KOPT-K1 (cell line): ENCODE measurements around the gene UBE2B.
"Not testable (repeated sequence)": the region's sequence is repeated elsewhere in the genome, so short reads cannot be mapped to it uniquely, and the experiment has no call there.

Experiments used
- H3K27ac ChIP-seq: fragments of 200-600 bp; sonication (generic); 2 replicates; pipeline ENCODE4 v1.5.1; 2016; ENCODE audit warnings: antibody characterized with exemption, mild to moderate bottlenecking, low read depth, low read length; ENCODE audit not compliant: poor library complexity, severe bottlenecking
- H3K36me3 ChIP-seq: fragments of 200-600 bp; sonication (generic); 2 replicates; pipeline ENCODE4 v1.5.1; 2017; ENCODE audit warnings: antibody characterized with exemption, mild to moderate bottlenecking, low read length, moderate library complexity; ENCODE audit not compliant: insufficient read depth
- H3K9me3 ChIP-seq: fragments of 200-600 bp; sonication (generic); 2 replicates; pipeline ENCODE4 v1.5.1; 2017; ENCODE audit warnings: antibody characterized with exemption, low read length, mild to moderate bottlenecking; ENCODE audit not compliant: insufficient read depth, poor library complexity, severe bottlenecking

Gene UBE2B

GRCh38 chr5:134417707-134418106 is 46.3 kb downstream of the UBE2B start:
- H3K9me3 ChIP-seq = peaks cover 6% of the 10 kb centered on the region
- H3K36me3 ChIP-seq = no peaks in the 10 kb centered on the region
- no peak overlapping the region for H3K27ac ChIP-seq

DNA sequence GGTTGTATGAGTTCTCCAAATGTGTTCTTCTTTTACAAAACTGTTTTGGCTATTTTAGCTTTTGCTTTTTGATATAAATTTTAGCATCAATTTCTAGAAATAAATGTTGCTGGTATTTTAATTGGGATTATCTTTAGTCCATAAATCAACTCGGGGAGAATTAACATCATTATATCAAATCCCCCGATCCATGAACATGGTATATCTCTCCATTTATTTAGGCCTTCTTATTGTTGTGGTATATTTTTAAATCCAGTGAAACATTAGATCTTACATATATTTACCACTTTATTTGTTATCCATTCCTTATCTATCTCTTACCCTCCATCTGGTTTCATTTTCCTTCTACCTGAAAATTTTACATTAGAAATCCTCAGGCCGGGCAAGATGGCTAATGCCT is 47.6 kb downstream of the UBE2B start:
- Histone ChIP-seq H3K27ac (no peak overlapping the region), H3K9me3 (peaks cover 6% of the 10 kb centered on the region), H3K36me3 (no peaks in the 10 kb centered on the region)

DNA sequence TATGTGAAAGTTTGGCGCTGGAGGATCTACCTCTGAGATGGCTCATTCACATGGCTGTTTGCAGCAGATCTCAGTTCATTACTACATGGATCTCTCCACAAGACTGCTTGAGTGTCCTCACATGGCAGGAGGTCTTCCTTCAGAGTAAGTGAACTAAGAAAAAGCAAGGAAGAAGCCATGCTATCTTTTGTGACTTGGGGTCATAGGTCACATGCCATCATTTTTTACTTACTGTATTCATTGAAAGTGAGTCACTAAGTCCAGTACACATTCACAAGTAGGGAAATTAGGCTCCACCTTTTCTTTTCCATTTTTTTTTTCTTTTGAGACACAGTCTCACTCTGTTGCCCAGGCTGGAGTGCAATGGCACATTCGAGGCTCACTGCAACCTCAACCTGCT is 49.0 kb downstream of the UBE2B start:
- Histone ChIP-seq H3K9me3 (peaks cover 6% of the 10 kb centered on the region), H3K36me3 (no peaks in the 10 kb centered on the region)

GRCh38 chr5:134421038-134421437 is 49.7 kb downstream of the UBE2B start:
- H3K9me3 ChIP-seq, H3K36me3 ChIP-seq, H3K27ac ChIP-seq: not testable (repeated sequence)

More for the DNA sequence above, 49.0 kb downstream of the UBE2B start:
- no peak overlapping the region for H3K27ac ChIP-seq

DNA sequence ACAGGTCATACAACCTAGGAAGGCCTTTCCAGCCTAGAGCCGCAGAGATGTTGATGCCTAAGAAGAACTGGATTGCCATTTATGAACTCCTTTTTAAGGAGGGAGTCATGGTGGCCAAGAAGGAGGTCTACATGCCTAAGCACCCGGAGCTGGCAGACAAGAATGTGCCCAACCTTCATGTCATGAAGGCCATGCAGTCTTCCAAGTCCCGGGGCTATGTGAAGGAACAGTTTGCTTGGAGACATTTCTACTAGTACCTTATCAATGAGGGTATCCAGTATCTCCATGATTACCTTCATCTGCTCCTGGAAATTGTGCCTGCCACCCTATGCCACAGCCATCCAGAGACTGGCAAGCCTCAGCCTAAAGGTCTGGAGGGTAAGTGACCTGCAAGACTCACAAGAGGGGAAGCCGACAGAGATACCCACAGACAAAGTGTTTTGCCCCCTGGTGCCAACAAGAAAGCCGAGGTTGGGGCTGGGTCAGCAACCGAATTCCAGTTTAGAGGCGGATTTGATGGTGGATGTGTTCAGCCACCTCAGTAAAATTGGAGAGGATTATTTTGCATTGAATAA is 51.5 kb downstream of the UBE2B start:
- H3K9me3 ChIP-seq = peaks cover 6% of the 10 kb centered on the region
- no peak overlapping the region for H3K27ac ChIP-seq
- H3K36me3 ChIP-seq = no peaks in the 10 kb centered on the region

DNA sequence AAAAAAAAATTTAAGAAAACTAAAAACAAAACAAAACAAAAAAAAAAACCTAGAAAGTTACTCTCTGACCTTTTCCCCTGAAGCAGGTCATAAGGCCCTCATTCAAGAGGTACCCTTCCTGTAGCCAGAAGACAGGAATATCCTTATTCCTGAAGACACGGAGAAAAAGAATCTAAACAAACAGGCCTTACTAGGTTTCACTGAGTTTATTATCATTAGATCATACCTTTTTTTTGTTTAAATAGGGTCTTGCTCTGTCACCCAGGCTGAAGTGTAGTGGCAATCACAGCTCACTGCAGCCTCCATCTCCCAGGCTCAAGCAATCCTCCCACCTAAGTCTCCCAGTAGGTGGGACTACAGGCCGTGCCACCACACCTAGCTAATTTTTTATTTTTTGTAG is 52.0 kb downstream of the UBE2B start:
- H3K36me3 ChIP-seq = no peaks in the 10 kb centered on the region
- H3K27ac ChIP-seq = no peak overlapping the region
- H3K9me3 ChIP-seq = peaks cover 6% of the 10 kb centered on the region

DNA sequence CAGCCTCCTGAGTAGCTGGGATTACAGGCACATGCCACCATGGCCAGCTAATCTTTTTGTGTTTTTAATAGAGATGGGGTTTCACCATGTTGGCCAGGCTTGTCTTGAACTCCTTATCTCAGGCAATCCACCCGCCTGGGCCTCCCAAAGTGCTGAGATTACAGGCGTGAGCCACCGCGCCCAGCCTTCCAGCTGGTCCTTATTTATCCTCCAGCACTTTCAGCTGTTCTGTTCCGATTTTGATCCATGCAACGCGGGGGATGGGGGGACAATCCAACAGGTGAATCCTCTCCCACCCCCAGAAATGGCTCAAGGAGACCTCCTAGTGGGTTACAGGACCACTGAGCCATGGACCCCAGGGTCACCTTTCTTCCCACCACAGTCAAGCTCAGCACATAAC is 55.0 kb downstream of the UBE2B start:
- no peak overlapping the region for H3K27ac ChIP-seq
- no peaks in the 10 kb centered on the region for H3K9me3 ChIP-seq
- H3K36me3 ChIP-seq = no peaks in the 10 kb centered on the region

- no peaks in the 10 kb centered on the region for H3K9me3 ChIP-seq
- H3K27ac ChIP-seq = no peak overlapping the region
- no peaks in the 10 kb centered on the region for H3K36me3 ChIP-seq
These were observed 56.2 kb downstream of the UBE2B start for GRCh38 chr5:134427540-134428041.

DNA sequence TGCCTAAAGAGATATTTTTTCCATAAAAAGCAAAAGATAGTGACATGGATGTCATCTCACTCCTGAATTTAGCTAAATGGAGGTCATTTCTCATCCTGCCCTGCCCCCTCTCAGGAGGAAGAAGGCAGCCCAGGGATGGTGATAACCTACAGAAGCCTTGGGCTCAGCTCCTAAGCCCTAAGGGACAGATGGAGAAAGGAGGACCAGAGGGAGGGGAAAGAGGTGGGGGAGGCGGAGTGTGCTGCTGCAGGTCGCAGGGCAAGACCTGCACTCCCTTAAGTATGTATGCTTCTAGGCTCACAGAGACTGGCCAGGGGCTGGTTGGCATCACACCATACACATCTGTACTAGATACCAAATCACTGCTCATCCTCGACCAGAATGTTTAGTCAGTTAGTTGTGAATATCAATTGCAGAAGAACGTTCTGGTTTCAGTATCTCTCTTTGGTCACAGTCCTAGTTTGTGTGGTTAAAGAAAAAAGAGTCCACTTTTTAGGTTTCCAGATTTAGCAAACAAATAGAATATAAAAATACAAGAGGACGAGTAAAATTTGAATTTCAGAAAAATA is 58.7 kb downstream of the UBE2B start:
- Histone ChIP-seq H3K9me3 (no peaks in the 10 kb centered on the region), H3K36me3 (no peaks in the 10 kb centered on the region)

GRCh38 chr5:134432174-134432573 is 60.8 kb downstream of the UBE2B start:
- no peak overlapping the region for H3K27ac ChIP-seq
- no peaks in the 10 kb centered on the region for H3K36me3 ChIP-seq
- H3K9me3 ChIP-seq = no peaks in the 10 kb centered on the region

More for the DNA sequence above, 58.7 kb downstream of the UBE2B start:
- no peak overlapping the region for H3K27ac ChIP-seq

DNA sequence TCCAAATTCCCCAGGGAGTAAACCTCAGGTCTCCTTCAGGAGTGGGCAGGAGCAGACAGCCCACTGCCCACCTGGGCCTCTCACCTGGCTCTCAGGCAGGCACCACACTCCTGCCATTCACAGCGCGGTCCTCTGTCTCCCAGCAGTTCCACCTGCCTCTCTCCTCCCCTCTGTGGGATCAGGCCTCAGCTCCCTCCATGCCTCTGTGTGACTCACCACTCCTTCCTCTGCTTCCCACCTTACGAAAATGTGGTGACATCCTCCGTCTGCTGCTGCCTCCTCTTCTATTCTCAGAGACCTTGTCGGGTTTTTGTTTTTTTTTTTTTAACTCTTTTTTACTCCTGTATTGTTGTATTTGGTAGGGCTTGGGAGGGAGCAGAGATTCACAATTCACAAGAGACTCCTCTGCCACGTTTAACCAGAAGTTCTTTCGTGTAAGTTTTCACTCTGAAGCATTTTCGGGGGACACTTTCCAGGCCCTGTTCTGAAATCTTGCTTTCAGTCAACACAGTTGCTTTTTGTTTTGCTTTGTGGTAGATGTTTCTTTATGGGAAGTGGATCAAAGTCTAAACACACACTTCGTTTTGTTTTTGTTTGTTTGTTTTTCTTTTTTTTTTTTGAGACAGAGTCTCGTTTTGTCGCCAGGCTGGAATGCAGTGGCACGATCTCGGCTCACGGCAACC is 61.4 kb downstream of the UBE2B start:
- Histone ChIP-seq H3K36me3 (no peaks in the 10 kb centered on the region), H3K9me3 (no peaks in the 10 kb centered on the region), H3K27ac (no peak overlapping the region)

- H3K36me3 ChIP-seq = no peaks in the 10 kb centered on the region
- no peaks in the 10 kb centered on the region for H3K9me3 ChIP-seq
- no peak overlapping the region for H3K27ac ChIP-seq
These were observed 64.2 kb downstream of the UBE2B start for GRCh38 chr5:134435560-134435959.

- no peaks in the 10 kb centered on the region for H3K9me3 ChIP-seq
- no peaks in the 10 kb centered on the region for H3K36me3 ChIP-seq
- no peak overlapping the region for H3K27ac ChIP-seq
These were observed 65.4 kb downstream of the UBE2B start for GRCh38 chr5:134436523-134437339.

GRCh38 chr5:134437340-134437846 is 66.0 kb downstream of the UBE2B start:
- H3K27ac ChIP-seq = no peak overlapping the region
- no peaks in the 10 kb centered on the region for H3K9me3 ChIP-seq

More at GRCh38 chr5:134437340-134437846, 66.0 kb downstream of the UBE2B start:
- no peaks in the 10 kb centered on the region for H3K36me3 ChIP-seq
